Activated B cell treated with CpG ODN at 0.5 μM for 24 hours (primary cell): Measurements from ENCODE around the gene FAM72D. TPM values are rescaled to one million over a fixed set of nuclear protein-coding genes. Genes with fewer than 3 reads are reported as not detected.
A peak's percentile ranks its signal among the peaks of the same experiment; 100 is the strongest.
"Not testable (repeated sequence)": the region's sequence is repeated elsewhere in the genome, so short reads cannot be mapped to it uniquely, and the experiment has no call there.

Experiments used
- ATAC-seq: fragments of 200-7000 bp; cut with Tn5 transposase; one replicate; pipeline ENCODE4 v1.10.0; 2021; ENCODE audit warnings: low read depth, mild to moderate bottlenecking, moderate library complexity
- CTCF ChIA-PET: fragments of 350-600 bp; sonication (Branson Sonifier 250); formaldehyde crosslinking; loops from one replicate; lab custom pipeline; 2021; ENCODE audit warnings: antibody characterized with exemption; lab: Charles Lee
- POLR2A ChIA-PET: fragments of 350-600 bp; sonication (Branson Sonifier 250); formaldehyde crosslinking; loops from one replicate; lab custom pipeline; 2021; ENCODE audit warnings: antibody characterized with exemption; lab: Charles Lee
- DNase-seq: peaks from one replicate; pipeline ENCODE4 v3.0.0; 2022
- H3K27ac Mint-ChIP-seq: one replicate; pipeline ENCODE4 v1.8.0; 2020; ENCODE audit warnings: mixed read lengths
- H3K27me3 Mint-ChIP-seq: one replicate; pipeline ENCODE4 v1.8.0; 2021; ENCODE audit warnings: mixed read lengths
- H3K36me3 Mint-ChIP-seq: one replicate; pipeline ENCODE4 v1.8.0; 2021; ENCODE audit warnings: low read depth, mixed read lengths
- H3K4me1 Mint-ChIP-seq: one replicate; pipeline ENCODE4 v1.8.0; 2021; ENCODE audit warnings: mixed read lengths
- H3K4me3 Mint-ChIP-seq: one replicate; pipeline ENCODE4 v1.8.0; 2020; ENCODE audit warnings: mild to moderate bottlenecking, mixed read lengths
- H3K9me3 Mint-ChIP-seq: one replicate; pipeline ENCODE4 v1.8.0; 2020; ENCODE audit warnings: mixed read lengths
- intact Hi-C: fragments of 100-400 bp; cut with micrococcal nuclease; formaldehyde crosslinking; loops from one replicate; pipeline ENCODE4 v1.15.1; 2024
- total RNA-seq: library from RNA; stranded (reverse); gene quantifications from 2 replicates; pipeline ENCODE4 v1.2.3, GENCODE V29; 2022

The FAM72D gene
- total RNA-seq, 1 donor from 2014 or later: 0.20 TPM

DNA sequence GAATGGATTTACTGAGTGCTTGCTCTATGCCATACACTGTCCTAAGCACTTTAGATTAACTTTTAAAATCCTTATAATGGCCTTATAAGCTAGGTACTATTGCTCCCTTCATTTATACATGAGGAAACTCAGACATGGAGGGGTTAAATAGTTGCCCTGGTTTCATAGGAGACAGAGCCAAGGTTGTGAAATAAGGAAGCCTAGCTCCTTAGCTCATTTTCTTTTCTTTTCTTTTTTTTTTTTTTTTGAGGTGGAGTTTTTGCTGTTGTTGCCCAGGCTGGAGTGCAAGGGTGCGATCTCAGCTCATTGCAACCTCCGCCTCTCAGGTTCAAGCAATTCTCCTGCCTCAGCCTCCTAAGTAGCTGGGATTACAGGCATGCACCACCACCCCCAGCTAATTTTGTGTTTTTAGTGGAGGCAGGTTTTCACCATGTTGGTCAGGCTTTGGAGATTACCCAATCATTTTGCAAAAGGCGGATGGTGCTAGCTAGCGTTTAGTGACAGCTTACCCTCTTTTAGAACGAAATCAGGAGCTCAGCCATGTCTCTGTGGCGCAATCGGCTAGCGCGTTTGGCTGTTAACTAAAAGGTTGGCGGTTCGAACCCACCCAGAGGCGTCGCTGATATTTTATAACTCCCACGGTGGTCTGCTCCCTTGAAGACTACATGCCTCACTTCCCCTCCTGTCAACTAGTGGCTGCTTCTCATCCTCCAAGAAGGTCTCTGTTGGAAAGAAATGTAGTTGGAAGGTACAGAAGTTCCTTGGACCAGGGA is 33.1 kb downstream of the FAM72D start:
- H3K27me3 Mint-ChIP-seq, DNase-seq, H3K36me3 Mint-ChIP-seq, H3K27ac Mint-ChIP-seq, ATAC-seq, H3K4me3 Mint-ChIP-seq, POLR2A ChIA-PET, H3K9me3 Mint-ChIP-seq, H3K4me1 Mint-ChIP-seq, intact Hi-C loops, CTCF ChIA-PET: not testable (repeated sequence)

DNA sequence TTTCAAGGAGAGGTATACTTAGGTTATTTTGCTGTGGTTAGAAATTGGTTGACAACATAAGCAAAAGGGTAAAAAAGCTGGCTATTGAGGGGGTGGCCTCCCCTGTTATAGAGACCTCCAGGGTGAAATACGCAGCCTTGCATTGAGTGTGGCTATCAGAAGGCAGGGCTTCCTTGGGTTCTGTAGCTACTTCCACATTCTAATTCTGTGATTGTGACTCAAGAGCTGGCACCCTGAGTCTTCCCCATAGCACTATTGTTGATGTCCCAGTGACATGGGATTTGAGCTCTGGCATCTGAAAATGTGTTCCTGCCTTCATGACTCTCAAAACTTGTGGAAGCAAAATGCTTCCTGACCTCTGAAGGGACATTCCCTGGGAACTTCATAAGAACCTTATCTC is 38.7 kb downstream of the FAM72D start:
- CTCF ChIA-PET, H3K36me3 Mint-ChIP-seq, H3K27me3 Mint-ChIP-seq, H3K4me3 Mint-ChIP-seq, ATAC-seq, POLR2A ChIA-PET, H3K9me3 Mint-ChIP-seq, H3K27ac Mint-ChIP-seq, H3K4me1 Mint-ChIP-seq, intact Hi-C loops, DNase-seq: not testable (repeated sequence)

DNA sequence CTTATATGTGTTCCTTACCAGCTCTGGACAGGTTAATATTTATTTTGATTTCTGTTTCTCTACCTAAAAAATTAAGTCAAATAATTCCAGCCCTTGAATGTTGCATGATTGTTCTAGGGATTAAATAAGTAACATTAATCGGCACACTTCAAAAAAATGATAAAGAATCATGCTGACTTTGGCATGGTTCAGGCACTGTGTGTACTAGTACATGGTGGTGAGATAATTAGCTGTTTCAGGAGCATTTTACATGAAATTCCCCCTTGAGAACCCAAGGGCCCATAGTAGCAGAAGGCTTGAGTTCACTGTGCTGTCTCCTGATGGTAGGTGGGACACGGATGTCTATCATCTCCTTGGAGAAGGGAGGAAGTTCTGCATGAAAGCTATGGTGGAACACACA is 44.8 kb downstream of the FAM72D start:
- DNase-seq, H3K4me3 Mint-ChIP-seq, H3K4me1 Mint-ChIP-seq, H3K27me3 Mint-ChIP-seq, POLR2A ChIA-PET, CTCF ChIA-PET, H3K9me3 Mint-ChIP-seq, intact Hi-C loops, H3K27ac Mint-ChIP-seq, H3K36me3 Mint-ChIP-seq, ATAC-seq: not testable (repeated sequence)

DNA sequence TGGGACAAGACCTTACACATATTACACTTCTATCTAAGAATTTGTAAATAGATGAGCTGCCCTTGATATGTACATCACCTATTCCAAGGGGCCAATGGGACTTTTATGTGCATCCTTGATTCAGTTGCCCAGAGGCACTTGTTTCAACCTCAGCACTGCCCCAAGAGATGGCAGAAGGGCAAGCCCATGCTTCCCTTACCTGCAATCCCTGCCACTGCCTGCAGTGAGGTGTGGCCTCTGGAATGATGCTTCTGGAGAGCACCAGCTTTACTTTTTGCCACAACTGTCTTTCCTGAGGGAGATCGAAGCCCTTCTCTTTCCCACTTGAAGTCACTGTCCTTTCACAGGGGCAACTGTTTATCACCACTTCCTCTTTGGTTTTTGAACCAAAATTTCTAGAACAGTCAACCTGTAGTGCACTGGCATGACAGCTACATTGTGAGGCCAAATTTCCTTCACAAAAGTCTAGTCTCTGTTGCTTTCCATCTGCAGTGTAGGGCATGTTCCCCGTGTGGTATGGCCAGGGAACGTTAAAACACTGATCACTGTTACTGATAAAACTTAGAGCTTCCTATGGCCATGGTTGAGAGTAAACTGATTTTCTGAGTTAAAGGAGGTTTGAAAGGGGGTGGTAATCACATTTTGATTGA is 48.6 kb downstream of the FAM72D start:
- POLR2A ChIA-PET, H3K27me3 Mint-ChIP-seq, DNase-seq, ATAC-seq, H3K9me3 Mint-ChIP-seq, H3K27ac Mint-ChIP-seq, H3K4me3 Mint-ChIP-seq, H3K4me1 Mint-ChIP-seq, CTCF ChIA-PET, H3K36me3 Mint-ChIP-seq, intact Hi-C loops: not testable (repeated sequence)

DNA sequence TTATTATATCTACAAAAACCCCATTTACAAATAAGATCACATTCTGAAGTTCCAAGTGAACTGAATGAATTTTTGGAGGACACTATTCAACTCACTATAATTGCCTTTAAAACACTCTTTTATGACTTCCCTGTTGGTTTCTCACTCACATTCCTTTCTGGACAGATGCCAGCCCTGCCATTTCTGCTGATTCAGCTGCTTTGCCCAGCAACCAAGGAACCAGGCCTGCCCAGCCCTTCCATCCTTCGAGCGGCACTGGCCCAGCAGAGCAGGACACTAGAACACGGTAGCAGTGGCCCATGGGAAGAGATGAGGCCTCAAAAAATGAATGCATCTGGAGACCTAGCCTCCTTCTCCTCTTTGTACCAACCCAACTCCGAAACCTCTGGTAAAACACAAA is 50.5 kb downstream of the FAM72D start:
- H3K36me3 Mint-ChIP-seq, H3K9me3 Mint-ChIP-seq, H3K27ac Mint-ChIP-seq, H3K4me3 Mint-ChIP-seq, H3K4me1 Mint-ChIP-seq, ATAC-seq, H3K27me3 Mint-ChIP-seq, CTCF ChIA-PET, intact Hi-C loops, POLR2A ChIA-PET, DNase-seq: not testable (repeated sequence)

DNA sequence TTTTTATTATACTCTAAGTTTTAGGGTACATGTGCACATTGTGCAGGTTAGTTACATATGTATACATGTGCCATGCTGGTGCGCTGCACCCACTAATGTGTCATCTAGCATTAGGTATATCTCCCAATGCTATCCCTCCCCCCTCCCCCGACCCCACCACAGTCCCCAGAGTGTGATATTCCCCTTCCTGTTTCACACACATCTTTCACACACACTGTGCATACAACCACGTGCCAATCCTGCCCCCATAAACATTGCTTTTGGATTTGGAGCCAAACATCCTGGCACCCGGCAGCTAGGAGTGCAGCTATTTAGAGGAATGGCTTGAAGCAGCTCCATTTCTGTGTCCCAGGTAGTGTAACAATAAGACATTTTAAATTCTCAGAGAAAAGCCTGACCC is 51.4 kb downstream of the FAM72D start:
- intact Hi-C loops, H3K4me3 Mint-ChIP-seq, H3K27me3 Mint-ChIP-seq, ATAC-seq, CTCF ChIA-PET, H3K36me3 Mint-ChIP-seq, DNase-seq, H3K27ac Mint-ChIP-seq, POLR2A ChIA-PET, H3K4me1 Mint-ChIP-seq, H3K9me3 Mint-ChIP-seq: not testable (repeated sequence)

DNA sequence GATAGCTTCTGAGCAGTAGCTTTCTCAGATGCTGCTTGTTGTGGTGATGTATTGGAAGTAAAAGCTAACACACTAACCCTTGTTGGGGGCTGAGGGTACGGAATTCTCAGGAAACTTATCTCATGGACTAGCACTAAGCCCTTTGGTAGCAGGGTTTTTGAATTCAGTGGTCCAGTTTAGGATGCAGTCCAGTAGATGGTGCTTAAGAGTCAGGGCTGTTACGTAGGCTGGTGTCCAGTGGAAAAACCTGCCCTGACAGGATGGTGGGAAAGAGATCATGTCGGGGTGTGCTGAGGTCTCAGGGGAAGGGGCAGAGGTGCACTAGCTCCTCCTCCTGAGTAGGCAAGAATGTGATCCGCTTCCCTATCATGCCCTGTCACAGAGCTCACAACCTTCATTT is 59.6 kb downstream of the FAM72D start:
- H3K4me1 Mint-ChIP-seq, ATAC-seq, H3K9me3 Mint-ChIP-seq, H3K27me3 Mint-ChIP-seq, intact Hi-C loops, H3K36me3 Mint-ChIP-seq, H3K4me3 Mint-ChIP-seq, POLR2A ChIA-PET, H3K27ac Mint-ChIP-seq, DNase-seq, CTCF ChIA-PET: not testable (repeated sequence)

DNA sequence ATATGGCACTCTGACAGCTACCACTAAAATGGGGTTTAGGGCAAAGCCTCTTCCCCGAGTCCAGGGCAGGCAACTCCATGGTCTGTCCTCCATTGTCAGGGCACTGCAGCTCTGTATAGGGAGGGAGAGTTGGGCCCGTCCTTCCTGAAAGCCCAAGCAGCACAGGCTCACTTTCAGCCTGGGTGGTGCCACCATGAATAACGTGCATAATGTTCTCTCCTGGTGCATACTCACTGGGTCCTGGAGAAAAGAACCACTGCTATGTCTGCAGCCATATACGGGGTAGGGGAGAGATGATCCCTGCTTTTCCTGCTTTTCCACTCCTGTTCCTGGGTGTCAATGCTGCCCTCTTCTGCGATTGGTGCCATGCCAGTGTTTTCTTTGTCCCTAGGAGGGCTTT is 60.1 kb downstream of the FAM72D start:
- POLR2A ChIA-PET, intact Hi-C loops, H3K9me3 Mint-ChIP-seq: not testable (repeated sequence)

DNA sequence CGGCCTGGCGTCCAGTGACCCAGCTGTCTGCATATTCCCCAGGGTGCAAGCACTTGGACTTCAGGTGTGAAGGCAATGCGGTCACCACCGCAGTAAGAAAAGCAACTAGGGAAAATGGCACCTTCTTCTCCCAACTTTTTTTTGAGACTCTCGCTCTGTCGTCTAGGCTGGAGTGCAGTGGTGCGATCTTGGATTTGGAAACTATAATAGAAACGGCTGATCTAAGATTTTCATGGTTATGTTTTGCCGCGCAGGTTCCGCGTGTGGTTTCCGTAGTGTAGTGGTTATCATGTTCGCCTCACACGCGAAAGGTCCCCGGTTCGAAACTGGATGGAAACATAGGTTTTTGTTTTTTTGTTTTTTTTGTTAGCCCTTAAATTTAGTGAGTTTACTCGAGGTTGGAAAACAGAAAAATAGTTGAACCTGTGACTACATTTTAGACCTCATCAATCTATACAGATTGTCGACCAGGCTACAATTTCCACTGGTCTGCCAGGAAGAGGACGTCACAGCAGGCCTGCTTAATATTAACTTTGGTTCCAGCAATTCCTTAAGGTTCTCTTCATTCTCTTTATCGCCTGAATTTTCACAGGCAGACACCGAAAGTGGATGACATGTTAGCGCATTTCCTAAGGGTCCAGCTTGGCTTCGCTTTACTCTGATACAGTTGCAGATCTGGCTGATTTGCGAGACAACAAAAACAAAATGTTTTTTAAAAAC is 61.3 kb downstream of the FAM72D start:
- peak; percentile 56 for ATAC-seq
- H3K36me3 Mint-ChIP-seq, intact Hi-C loops, POLR2A ChIA-PET, CTCF ChIA-PET, DNase-seq, H3K4me1 Mint-ChIP-seq, H3K9me3 Mint-ChIP-seq, H3K27me3 Mint-ChIP-seq: not testable (repeated sequence)
- peak overlapping the region; percentile 87 for H3K4me3 Mint-ChIP-seq
- peak overlapping the region; percentile 95 for H3K27ac Mint-ChIP-seq

More for the DNA sequence above, 60.1 kb downstream of the FAM72D start:
- H3K27me3 Mint-ChIP-seq, H3K36me3 Mint-ChIP-seq, H3K4me1 Mint-ChIP-seq, H3K27ac Mint-ChIP-seq, H3K4me3 Mint-ChIP-seq, CTCF ChIA-PET, DNase-seq, ATAC-seq: not testable (repeated sequence)

DNA sequence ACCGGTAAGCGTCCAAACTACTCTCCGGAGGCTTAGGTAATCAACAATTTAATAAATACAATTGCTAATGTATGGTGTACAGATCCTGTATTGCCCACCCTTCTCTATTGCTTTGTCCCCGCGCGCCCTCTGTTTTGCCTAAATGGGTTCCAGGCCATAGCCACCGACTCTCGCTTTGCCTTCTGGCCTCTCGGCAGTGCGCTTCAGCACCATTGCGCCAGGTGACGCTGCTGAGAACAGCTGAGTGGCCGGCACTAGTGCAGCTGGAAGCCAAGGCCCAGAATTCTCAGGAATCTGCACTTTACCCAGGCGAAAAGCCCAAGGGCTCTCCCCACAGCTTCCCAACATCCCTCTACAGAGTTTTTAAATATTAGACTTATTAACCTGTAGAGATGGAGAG is 61.9 kb downstream of the FAM72D start:
- CTCF ChIA-PET, DNase-seq, H3K27me3 Mint-ChIP-seq, intact Hi-C loops, H3K27ac Mint-ChIP-seq, H3K9me3 Mint-ChIP-seq, H3K36me3 Mint-ChIP-seq, POLR2A ChIA-PET, H3K4me1 Mint-ChIP-seq, H3K4me3 Mint-ChIP-seq: not testable (repeated sequence)
- ATAC-seq: peak; percentile 69

DNA sequence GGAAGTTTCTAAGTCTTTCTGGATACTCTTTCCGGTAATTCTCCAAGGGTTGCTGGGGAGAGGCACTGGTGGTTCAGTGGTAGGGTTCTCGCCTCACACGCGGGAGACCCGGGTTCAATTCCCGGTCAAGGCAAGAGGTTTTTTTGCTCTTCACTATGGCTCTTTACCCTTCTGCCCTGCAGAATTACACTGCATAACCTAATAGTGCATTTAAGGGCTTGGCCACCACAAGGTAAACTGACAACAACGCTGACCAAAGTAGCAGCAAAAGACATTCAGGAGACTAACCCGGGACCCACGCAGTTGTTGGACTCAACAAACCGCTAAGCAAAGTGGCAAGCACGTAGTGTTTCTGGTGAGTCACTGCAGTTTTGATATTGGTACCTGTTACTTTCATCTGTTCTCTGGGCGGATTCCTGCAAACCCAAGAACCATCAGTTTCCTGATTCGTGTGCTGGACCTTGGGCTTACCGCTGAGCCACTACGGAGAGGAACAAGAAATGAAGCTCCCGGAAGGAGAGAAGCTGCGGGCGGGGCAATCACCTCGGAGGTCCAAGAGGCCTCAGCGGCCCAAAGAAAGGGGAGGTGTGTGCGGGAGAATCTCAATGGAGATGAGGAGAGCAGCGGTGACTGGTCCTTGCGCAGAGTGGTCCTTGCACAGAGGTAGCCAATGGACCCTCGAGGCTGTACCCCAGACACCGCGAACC is 65.4 kb downstream of the FAM72D start:
- H3K9me3 Mint-ChIP-seq, H3K4me1 Mint-ChIP-seq, H3K4me3 Mint-ChIP-seq, POLR2A ChIA-PET, H3K27me3 Mint-ChIP-seq, CTCF ChIA-PET, H3K27ac Mint-ChIP-seq, DNase-seq, intact Hi-C loops, H3K36me3 Mint-ChIP-seq: not testable (repeated sequence)
- ATAC-seq: peak; percentile 60
